ENCODE data around the gene STT3B. TPM values are rescaled to one million over a fixed set of nuclear protein-coding genes. Genes with fewer than 3 reads are reported as not detected.

STT3B gene
- total RNA-seq, 1 donor from 2014 or later: 82.1 TPM

GRCh38 chr3:31521468-31521867 lies 11.3 kb upstream of the STT3B start:
- intact Hi-C loops (cut with micrococcal nuclease): no loop called here
- H3K9me3 ChIP-seq (replicated peaks): no peaks in the 10 kb centered on the region
- H3K27me3 ChIP-seq (ENCODE audit: low read depth): no peaks in the 10 kb centered on the region
- H3K4me1 ChIP-seq: no peaks in the 10 kb centered on the region
- TF ChIP-seq, protein P1, sequence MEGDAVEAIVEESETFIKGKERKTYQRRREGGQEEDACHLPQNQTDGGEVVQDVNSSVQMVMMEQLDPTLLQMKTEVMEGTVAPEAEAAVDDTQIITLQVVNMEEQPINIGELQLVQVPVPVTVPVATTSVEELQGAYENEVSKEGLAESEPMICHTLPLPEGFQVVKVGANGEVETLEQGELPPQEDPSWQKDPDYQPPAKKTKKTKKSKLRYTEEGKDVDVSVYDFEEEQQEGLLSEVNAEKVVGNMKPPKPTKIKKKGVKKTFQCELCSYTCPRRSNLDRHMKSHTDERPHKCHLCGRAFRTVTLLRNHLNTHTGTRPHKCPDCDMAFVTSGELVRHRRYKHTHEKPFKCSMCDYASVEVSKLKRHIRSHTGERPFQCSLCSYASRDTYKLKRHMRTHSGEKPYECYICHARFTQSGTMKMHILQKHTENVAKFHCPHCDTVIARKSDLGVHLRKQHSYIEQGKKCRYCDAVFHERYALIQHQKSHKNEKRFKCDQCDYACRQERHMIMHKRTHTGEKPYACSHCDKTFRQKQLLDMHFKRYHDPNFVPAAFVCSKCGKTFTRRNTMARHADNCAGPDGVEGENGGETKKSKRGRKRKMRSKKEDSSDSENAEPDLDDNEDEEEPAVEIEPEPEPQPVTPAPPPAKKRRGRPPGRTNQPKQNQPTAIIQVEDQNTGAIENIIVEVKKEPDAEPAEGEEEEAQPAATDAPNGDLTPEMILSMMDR (IDR thresholded peaks at IDR 0.05; ENCODE audit: borderline replicate concordance): no peak
- no peaks in the 10 kb centered on the region for H3K36me3 ChIP-seq
- no peak for DNase-seq
- no peak overlapping the region for H3K4me3 ChIP-seq
- H3K27ac ChIP-seq (replicated peaks): no peak overlapping the region

GRCh38 chr3:31522152-31522551 lies 10.6 kb upstream of the STT3B start:
- Histone ChIP-seq H3K36me3 (no peaks in the 10 kb centered on the region), H3K27me3 (ENCODE audit: low read depth) (no peaks in the 10 kb centered on the region), H3K4me3 (no peak overlapping the region), H3K4me1 (no peaks in the 10 kb centered on the region), H3K27ac (replicated peaks) (no peak overlapping the region), H3K9me3 (replicated peaks) (no peaks in the 10 kb centered on the region)
- DNase-seq: no peak
- TF ChIP-seq, protein P1 (IDR thresholded peaks at IDR 0.05; ENCODE audit: borderline replicate concordance): no peak
- intact Hi-C loops (cut with micrococcal nuclease): no loop called here

GRCh38 chr3:31523543-31523942 lies 9.2 kb upstream of the STT3B start:
- intact Hi-C loops (cut with micrococcal nuclease): no loop called here
- H3K27ac ChIP-seq (replicated peaks): no peak overlapping the region
- no peaks in the 10 kb centered on the region for H3K4me1 ChIP-seq
- TF ChIP-seq, protein P1 (IDR thresholded peaks at IDR 0.05; ENCODE audit: borderline replicate concordance): no peak
- no peaks in the 10 kb centered on the region for H3K36me3 ChIP-seq
- no peak overlapping the region for H3K4me3 ChIP-seq
- no peaks in the 10 kb centered on the region for H3K9me3 ChIP-seq (replicated peaks)
- DNase-seq: no peak
- no peaks in the 10 kb centered on the region for H3K27me3 ChIP-seq (ENCODE audit: low read depth)

GRCh38 chr3:31525532-31525931 lies 7.2 kb upstream of the STT3B start:
- Histone ChIP-seq H3K4me3 (no peak overlapping the region), H3K4me1 (peaks cover 3% of the 10 kb centered on the region), H3K9me3 (replicated peaks) (no peaks in the 10 kb centered on the region), H3K27ac (replicated peaks) (no peak overlapping the region), H3K27me3 (ENCODE audit: low read depth) (no peaks in the 10 kb centered on the region), H3K36me3 (no peaks in the 10 kb centered on the region)
- TF ChIP-seq, protein P1 (IDR thresholded peaks at IDR 0.05; ENCODE audit: borderline replicate concordance): no peak
- no peak for DNase-seq
- intact Hi-C loops (cut with micrococcal nuclease): no loop called here

DNA sequence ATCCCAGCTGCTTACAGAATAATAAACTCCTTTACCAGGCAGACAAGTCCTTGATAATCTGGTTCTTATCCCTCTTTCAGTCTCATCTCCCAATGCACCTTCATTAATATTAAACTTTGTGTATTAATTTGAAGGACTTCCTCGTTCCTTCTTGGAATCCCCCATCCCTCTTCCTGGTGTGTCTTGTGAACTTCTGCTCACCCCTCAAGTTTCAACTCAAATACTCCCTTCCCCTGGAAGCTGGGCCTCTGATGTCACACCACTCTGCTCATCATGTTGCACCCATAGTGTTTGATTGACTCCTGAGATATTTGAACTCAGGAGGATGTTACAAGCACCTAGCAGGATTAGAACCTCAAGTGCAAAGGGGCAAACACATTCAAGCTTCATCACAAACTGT lies 3.3 kb upstream of the STT3B start:
- Histone ChIP-seq H3K4me1 (peaks cover 39% of the 10 kb centered on the region), H3K9me3 (replicated peaks) (no peaks in the 10 kb centered on the region), H3K27ac (replicated peaks) (no peak overlapping the region), H3K4me3 (no peak overlapping the region), H3K36me3 (no peaks in the 10 kb centered on the region), H3K27me3 (ENCODE audit: low read depth) (no peaks in the 10 kb centered on the region)
- intact Hi-C loops (cut with micrococcal nuclease): no loop called here
- DNase-seq: no peak
- TF ChIP-seq, protein P1 (IDR thresholded peaks at IDR 0.05; ENCODE audit: borderline replicate concordance): no peak
